DOHH2 (cell line): ENCODE data around the gene GNS.

Source experiments
- CTCF ChIP-seq: fragments of 200-600 bp; sonication (generic); IDR thresholded peaks from one replicate; pipeline ENCODE4 v1.5.1; 2014; ENCODE audit warnings: antibody characterized with exemption, mild to moderate bottlenecking, low read depth, low read length; ENCODE audit not compliant: poor library complexity, severe bottlenecking
- EZH2phosphoT487 ChIP-seq: fragments of 200-600 bp; sonication (generic); IDR thresholded peaks from 2 replicates; pipeline ENCODE4 v1.6.1; 2017; ENCODE audit warnings: borderline replicate concordance, mild to moderate bottlenecking, antibody characterized with exemption, low read length, moderate library complexity, mixed read lengths

GRCh38 chr12:64797156-64797555 lies 38.0 kb upstream of the GNS start:
- TF ChIP-seq CTCF: no peak
- no peak for TF ChIP-seq EZH2phosphoT487
